Measurements from ENCODE around the gene TEAD3.

TEAD3 gene

GRCh38 chr6:35474131-35474941 is 22.5 kb downstream of the TEAD3 start:
- no peak for DNase-seq

DNA sequence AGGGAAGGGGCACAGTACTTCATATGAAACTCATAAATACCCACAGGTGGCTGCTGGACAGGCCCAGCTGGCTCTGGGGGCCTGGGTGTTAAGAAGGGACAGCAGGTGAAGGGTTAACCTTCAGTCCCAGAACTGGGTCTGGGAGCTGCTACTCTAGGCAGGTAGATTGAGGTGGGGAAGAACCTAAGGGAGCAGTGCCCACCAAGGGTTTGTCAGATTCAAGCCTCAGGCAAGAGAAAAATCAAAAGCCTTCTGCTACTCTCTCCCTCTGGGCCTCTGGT is 23.1 kb downstream of the TEAD3 start:
- no peak for DNase-seq

GRCh38 chr6:35473075-35473849 is 23.6 kb downstream of the TEAD3 start:
- DNase-seq: no peak

DNA sequence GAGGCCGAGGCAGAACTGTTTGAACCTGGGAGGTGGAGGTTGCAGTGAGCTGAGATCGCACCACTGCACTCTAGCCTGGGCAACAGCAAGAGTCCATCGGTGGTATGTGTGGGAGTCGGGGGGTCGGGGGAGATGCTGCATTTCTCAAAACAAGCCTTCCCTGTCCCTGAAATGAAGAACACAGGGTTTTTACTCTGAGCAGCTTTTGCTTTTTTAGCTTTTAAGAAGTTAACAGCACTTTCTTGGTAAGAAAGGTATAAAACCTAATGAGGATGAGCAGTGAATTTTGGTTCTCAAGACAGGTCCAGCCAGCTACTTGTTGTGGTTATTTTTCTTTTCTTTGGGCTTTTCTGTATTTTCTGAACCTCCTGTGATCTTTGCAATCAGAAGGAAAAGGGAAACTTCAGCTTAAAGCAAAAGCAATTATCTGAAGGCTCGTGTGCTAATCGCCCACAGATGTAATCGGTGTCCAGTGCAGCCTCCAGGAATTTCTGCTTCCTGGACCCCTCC is 25.0 kb downstream of the TEAD3 start:
- DNase-seq: no peak

- no peak for DNase-seq
These were observed 26.2 kb downstream of the TEAD3 start for GRCh38 chr6:35470663-35471120.

- DNase-seq: no peak
These were observed 26.9 kb downstream of the TEAD3 start for GRCh38 chr6:35469751-35470662.

DNA sequence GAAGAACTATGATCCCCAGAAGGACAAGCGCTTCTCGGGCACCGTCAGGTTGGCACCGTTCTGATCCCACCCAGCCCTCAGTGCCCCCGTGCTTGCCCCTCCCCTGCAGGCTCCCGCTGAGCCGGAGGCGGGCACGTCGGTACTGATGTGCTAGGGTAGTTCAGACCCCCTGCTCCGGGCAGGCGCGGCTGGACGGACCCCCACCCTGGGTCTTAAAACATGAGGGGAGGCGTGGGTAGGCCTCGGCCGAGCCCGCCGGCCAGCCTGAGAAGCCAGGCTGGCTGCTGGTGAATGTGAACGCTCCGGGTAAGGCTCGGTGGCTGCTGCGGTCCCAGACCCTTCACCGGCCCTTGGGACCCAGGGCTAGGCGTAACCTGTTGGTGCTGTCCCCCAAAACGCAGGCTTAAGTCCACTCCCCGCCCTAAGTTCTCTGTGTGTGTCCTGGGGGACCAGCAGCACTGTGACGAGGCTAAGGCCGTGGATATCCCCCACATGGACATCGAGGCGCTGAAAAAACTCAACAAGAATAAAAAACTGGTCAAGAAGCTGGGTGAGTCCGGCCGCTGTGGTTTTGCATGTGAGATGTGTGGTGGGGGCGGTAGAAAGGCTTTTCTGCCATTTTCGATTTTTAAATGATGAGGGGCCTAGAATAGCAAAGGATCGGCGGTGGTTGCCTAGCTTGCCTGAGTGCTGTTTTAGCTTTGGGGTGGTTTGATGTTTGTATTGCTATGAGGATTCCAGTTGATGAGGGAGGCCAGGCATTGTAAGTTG is 27.7 kb downstream of the TEAD3 start:
- no peak for DNase-seq

DNA sequence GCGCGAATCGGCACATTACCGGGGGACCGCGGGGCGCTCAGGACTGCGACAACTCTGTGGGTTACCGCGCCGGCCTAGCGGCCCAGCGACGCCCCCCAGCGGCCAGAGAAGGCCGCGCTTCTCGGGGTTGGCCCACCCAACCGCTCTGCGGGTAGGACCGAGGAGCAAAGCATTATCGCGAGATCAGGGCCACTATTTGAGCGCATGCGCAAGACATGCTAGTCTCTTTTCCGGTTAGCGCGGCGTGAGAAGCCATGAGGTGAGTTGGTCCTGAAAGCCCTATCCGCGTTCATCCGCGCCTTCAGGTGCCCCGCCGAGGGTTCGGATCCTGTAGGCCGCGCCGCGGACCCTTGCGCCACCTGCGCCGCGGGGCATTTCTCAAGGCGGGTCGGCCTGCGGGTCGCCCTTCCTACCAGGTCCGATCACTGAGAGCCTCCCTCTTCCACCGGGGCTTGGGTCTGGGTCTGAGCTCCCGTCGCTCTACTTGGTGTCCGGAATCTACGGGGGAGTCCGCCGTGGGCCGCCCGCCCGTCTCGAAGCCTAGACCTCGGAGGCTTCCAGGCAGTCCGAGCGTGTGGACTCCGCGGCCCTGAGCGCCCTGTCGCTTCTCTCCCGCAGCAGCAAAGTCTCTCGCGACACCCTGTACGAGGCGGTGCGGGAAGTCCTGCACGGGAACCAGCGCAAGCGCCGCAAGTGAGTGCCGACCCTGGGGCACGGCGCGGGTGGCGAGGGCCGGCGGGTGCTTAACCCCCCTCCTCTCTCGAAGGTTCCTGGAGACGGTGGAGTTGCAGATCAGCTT is 28.5 kb downstream of the TEAD3 start, which contains the start of gene RPL10A:
TSS of gene RPL10A (plus strand) at position 221 of the 799 bp plus-strand sequence. CDS start at position 255, 34 bp downstream.
- peak; percentile 97 for DNase-seq

DNA sequence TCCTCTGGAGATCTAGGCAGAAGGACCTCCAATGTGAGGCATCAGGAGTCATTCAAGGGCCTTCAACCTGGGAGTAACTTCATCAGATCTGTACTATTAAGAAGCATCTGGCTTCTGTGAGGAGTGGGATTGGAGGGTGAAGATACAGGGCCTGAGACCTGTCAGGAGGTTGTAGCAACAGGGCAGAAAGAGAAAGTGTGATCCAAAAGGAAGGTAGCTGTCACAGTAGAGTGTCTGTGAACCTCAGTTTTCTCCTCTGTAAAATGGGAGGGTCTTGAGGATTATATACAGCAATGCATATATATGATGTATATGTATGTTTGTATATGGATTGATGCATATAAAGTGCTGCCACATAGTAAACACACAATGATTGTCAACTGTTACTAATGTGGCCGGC is 31.2 kb downstream of the TEAD3 start:
- DNase-seq: no peak

- no peak for DNase-seq
These were observed 33.6 kb downstream of the TEAD3 start for GRCh38 chr6:35463292-35463691.

DNA sequence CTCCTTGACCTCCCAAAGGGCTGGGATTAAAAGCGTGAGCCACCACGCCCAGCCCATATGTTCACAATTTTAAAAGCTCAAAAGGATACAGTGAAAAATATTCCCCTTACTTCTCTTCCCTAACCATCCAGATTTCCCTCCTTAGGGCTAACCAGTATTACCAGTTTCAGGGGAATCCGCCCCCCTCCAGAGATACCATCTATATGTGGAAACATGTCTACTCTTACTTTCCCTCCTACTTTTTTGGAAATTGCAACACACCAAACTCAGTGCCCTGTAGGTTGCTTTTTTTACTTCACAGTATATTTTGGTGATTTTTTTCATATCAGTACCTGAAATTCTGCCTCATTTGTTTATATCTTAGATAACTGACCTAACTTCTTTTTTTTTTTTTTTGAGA is 35.6 kb downstream of the TEAD3 start:
- DNase-seq: no peak

DNA sequence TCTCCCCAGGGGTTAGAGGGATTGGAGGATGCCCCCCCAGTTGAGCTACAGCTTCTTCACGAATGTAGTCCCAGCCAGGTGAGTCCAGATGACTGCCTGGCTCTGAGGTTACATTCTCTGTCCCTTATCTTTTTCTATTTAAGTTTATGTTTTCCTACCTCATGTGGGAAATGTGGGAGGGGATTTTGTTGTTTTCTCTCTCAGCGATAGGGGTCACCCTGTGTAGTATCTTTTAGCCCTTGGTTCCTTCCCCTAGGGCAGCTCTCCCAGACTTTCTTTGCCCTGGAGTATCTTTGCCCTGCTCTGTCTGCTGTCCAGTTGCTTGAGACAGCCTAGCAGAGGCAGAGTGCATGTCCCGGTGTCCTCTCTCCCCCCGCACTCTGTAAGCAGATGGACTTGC is 39.0 kb downstream of the TEAD3 start:
- no peak for DNase-seq

- DNase-seq: peak; percentile 17
These were observed 42.3 kb downstream of the TEAD3 start for GRCh38 chr6:35454391-35455110.

DNA sequence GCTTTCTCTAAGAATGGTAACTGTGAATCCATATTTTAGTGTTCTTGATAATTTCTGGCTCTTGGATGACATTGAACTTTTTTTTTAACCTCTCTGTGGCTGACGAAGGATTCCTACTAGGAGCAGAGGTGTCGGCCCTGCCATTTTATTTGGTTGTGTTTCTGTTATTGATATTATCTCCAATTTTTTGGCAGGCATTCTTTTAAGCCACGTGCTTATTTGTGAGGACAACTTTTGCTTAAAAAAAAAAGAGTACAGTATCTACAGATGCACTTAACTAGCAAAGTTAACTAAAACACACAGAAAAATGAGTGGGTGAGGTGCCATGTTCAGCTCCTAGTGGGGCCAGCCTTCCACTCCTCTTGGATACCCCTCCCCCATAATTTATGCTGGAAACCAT is 43.6 kb downstream of the TEAD3 start:
- no peak for DNase-seq

- peak; percentile 94 for DNase-seq
These were observed 44.4 kb downstream of the TEAD3 start, which contains the start of gene FANCE for GRCh38 chr6:35452183-35453090. Gene FANCE (plus strand): TSS chr6:35452338. CDS start chr6:35452546, 208 bp downstream.

GRCh38 chr6:35451354-35452182 is 45.3 kb downstream of the TEAD3 start:
- DNase-seq: no peak

- peak; percentile 85 for DNase-seq
These were observed 47.5 kb downstream of the TEAD3 start for GRCh38 chr6:35449287-35449881.

- DNase-seq: no peak
These were observed 48.7 kb downstream of the TEAD3 start for GRCh38 chr6:35448191-35448590.

All from inflammatory macrophage treated with lipopolysaccharide for 4 hours (primary cell).